GM12878 (cell line): ENCODE results near the gene MPP2.

Experiments used
- ATF2 ChIP-seq: IDR thresholded peaks from 2 replicates; pipeline ENCODE4 v1.6.1; 2012; ENCODE audit warnings: low read length, inconsistent platforms
- CBFB ChIP-seq: IDR thresholded peaks from 2 replicates; pipeline ENCODE4 v1.6.1; 2016; ENCODE audit warnings: antibody characterized with exemption, low read depth
- CTCF ChIP-seq, 3 experiments: IDR thresholded peaks in 2 of 3; conservative IDR thresholded peaks in 1 of 3; 2 replicates each; pipeline ENCODE4 v1.5.1; 2011; ENCODE audit warnings: low read depth in 3 of 3, low read length in 3 of 3, mild to moderate bottlenecking in 3 of 3, control low read depth in 2 of 3, moderate library complexity in 2 of 3, inconsistent platforms in 1 of 3, mixed read lengths in 1 of 3; ENCODE audit not compliant: control insufficient read depth in 2 of 3, insufficient read depth in 1 of 3; ENCODE audit errors: extremely low read depth in 1 of 3
- DPF2 ChIP-seq: fragments of 450-650 bp; IDR thresholded peaks from 2 replicates; pipeline ENCODE4 v1.6.1; 2017; ENCODE audit warnings: mild to moderate bottlenecking
- FOXK2 ChIP-seq: fragments of 450-650 bp; IDR thresholded peaks from 2 replicates; pipeline ENCODE4 v1.6.1; 2017; ENCODE audit warnings: mild to moderate bottlenecking, moderate library complexity
- HDAC2 ChIP-seq: fragments of 200-600 bp; sonication (generic); IDR thresholded peaks from 2 replicates; pipeline ENCODE4 v1.6.1; 2017
- RAD21 ChIP-seq: IDR thresholded peaks from 2 replicates; pipeline ENCODE4 v1.6.1; 2011; ENCODE audit warnings: mild to moderate bottlenecking, low read depth, low read length, moderate library complexity; ENCODE audit not compliant: insufficient read depth
- RBBP5 ChIP-seq: fragments of 200-600 bp; sonication (generic); conservative IDR thresholded peaks from 2 replicates; pipeline ENCODE4 v1.6.1; 2016
- REST ChIP-seq: IDR thresholded peaks from 2 replicates; pipeline ENCODE4 v1.6.1; 2012; ENCODE audit warnings: mild to moderate bottlenecking, low read depth, low read length
- SMC3 ChIP-seq: IDR thresholded peaks from 2 replicates; pipeline ENCODE4 v1.6.1; 2011; ENCODE audit warnings: low read length, improper control_type of control experiment, borderline replicate concordance
- SUZ12 ChIP-seq: fragments of 200-600 bp; sonication (generic); IDR thresholded peaks from one replicate; pipeline ENCODE4 v1.6.1; 2018; ENCODE audit warnings: antibody characterized with exemption, mild to moderate bottlenecking; ENCODE audit not compliant: unreplicated experiment
- TAF1 ChIP-seq: IDR thresholded peaks from 2 replicates; pipeline ENCODE4 v1.6.1; 2011; ENCODE audit warnings: mild to moderate bottlenecking, low read depth, low read length, borderline replicate concordance
- TCF7 ChIP-seq: IDR thresholded peaks from 2 replicates; pipeline ENCODE4 v1.6.1; 2014; ENCODE audit warnings: antibody characterized with exemption, borderline replicate concordance
- ZBTB40 ChIP-seq: fragments of 450-650 bp; IDR thresholded peaks from 2 replicates; pipeline ENCODE4 v1.6.1; 2016; ENCODE audit warnings: mild to moderate bottlenecking, moderate library complexity, borderline replicate concordance

GRCh38 chr17:43825567-43825966 lies 81.8 kb downstream of the MPP2 start:
- TF ChIP-seq REST (no peak), CTCF (IDR thresholded peaks at IDR 0.05 in 2 of 3, conservative IDR thresholded peaks at IDR 0.05 in 1 of 3; ENCODE audit: control insufficient read depth in 2 of 3, extremely low read depth in 1 of 3, insufficient read depth in 1 of 3, low read depth in 3 of 3, low read length in 3 of 3) (no peak), ZBTB40 (no peak), CBFB (no peak), SUZ12 (no peak), FOXK2 (no peak), SMC3 (no peak), ATF2 (no peak), HDAC2 (no peak), TCF7 (no peak), RBBP5 (no peak), TAF1 (no peak), RAD21 (no peak), DPF2 (no peak)
